Stimulated activated memory B cell treated with anti-CD40 and anti-IgM and Interleukin-4, amounts not matched to agents 10 μg/mL and 1 μg/mL and 100 μg/mL, for 72 hours (primary cell): Measurements from ENCODE around the gene GAS2L1.
A peak's percentile ranks its signal among the peaks of the same experiment; 100 is the strongest.
"Not testable (repeated sequence)": the region's sequence is repeated elsewhere in the genome, so short reads cannot be mapped to it uniquely, and the experiment has no call there.

ENCODE experiments used
- ATAC-seq: fragments of 150-1000 bp; cut with Tn5 transposase; 2 replicates; pipeline ENCODE4 v1.10.0; 2021
- H3K27ac Mint-ChIP-seq: one replicate; pipeline ENCODE4 v1.8.0; 2022; ENCODE audit warnings: mild to moderate bottlenecking, mixed read lengths
- H3K27me3 Mint-ChIP-seq: one replicate; pipeline ENCODE4 v1.8.0; 2022; ENCODE audit warnings: mixed read lengths
- H3K36me3 Mint-ChIP-seq: one replicate; pipeline ENCODE4 v1.8.0; 2022; ENCODE audit warnings: mixed read lengths
- H3K4me1 Mint-ChIP-seq: one replicate; pipeline ENCODE4 v1.8.0; 2022; ENCODE audit warnings: mixed read lengths
- H3K4me3 Mint-ChIP-seq: one replicate; pipeline ENCODE4 v1.8.0; 2022; ENCODE audit warnings: mild to moderate bottlenecking, moderate library complexity, mixed read lengths
- H3K9me3 Mint-ChIP-seq: one replicate; pipeline ENCODE4 v1.8.0; 2022; ENCODE audit warnings: mixed read lengths

The GAS2L1 gene

GRCh38 chr22:29336751-29337490 lies 30.5 kb downstream of the GAS2L1 start:
- ATAC-seq, result no peak
- Mint-ChIP-seq H3K4me1 (no peaks in the 10 kb centered on the region), H3K27me3 (no peaks in the 10 kb centered on the region), H3K4me3 (no peak overlapping the region), H3K27ac (no peak overlapping the region), H3K36me3 (peaks cover 82% of the 10 kb centered on the region), H3K9me3 (no peaks in the 10 kb centered on the region)

GRCh38 chr22:29337631-29338284 lies 31.3 kb downstream of the GAS2L1 start:
- Mint-ChIP-seq H3K27ac (no peak overlapping the region), H3K9me3 (no peaks in the 10 kb centered on the region), H3K4me3 (no peak overlapping the region), H3K36me3 (peaks cover 83% of the 10 kb centered on the region), H3K4me1 (no peaks in the 10 kb centered on the region), H3K27me3 (no peaks in the 10 kb centered on the region)
- no peak for ATAC-seq

GRCh38 chr22:29338398-29338797 lies 31.9 kb downstream of the GAS2L1 start:
- H3K36me3 Mint-ChIP-seq, result peaks cover 85% of the 10 kb centered on the region
- no peak overlapping the region for H3K4me3 Mint-ChIP-seq

GRCh38 chr22:29339381-29340235 lies 33.2 kb downstream of the GAS2L1 start:
- H3K36me3 Mint-ChIP-seq, result peaks cover 77% of the 10 kb centered on the region
- no peak for ATAC-seq
- H3K4me1 Mint-ChIP-seq, result no peaks in the 10 kb centered on the region
- peak overlapping the region; percentile 3 for H3K27ac Mint-ChIP-seq
- H3K9me3 Mint-ChIP-seq, result no peaks in the 10 kb centered on the region
- no peak overlapping the region for H3K4me3 Mint-ChIP-seq
- no peaks in the 10 kb centered on the region for H3K27me3 Mint-ChIP-seq

More at GRCh38 chr22:29338398-29338797, 31.9 kb downstream of the GAS2L1 start:
- no peaks in the 10 kb centered on the region for H3K4me1 Mint-ChIP-seq
- no peaks in the 10 kb centered on the region for H3K9me3 Mint-ChIP-seq
- no peaks in the 10 kb centered on the region for H3K27me3 Mint-ChIP-seq
- no peak for ATAC-seq
- peak overlapping the region; percentile 3 for H3K27ac Mint-ChIP-seq

GRCh38 chr22:29340566-29340965 lies 34.1 kb downstream of the GAS2L1 start:
- Mint-ChIP-seq H3K9me3 (no peaks in the 10 kb centered on the region), H3K36me3 (peaks cover 73% of the 10 kb centered on the region), H3K27me3 (no peaks in the 10 kb centered on the region), H3K4me3 (no peak overlapping the region), H3K27ac (no peak overlapping the region), H3K4me1 (no peaks in the 10 kb centered on the region)
- ATAC-seq, result no peak

GRCh38 chr22:29341056-29341848 lies 34.8 kb downstream of the GAS2L1 start:
- no peak for ATAC-seq
- no peak overlapping the region for H3K27ac Mint-ChIP-seq
- H3K4me3 Mint-ChIP-seq, result no peak overlapping the region
- no peaks in the 10 kb centered on the region for H3K27me3 Mint-ChIP-seq
- no peaks in the 10 kb centered on the region for H3K4me1 Mint-ChIP-seq
- peaks cover 73% of the 10 kb centered on the region for H3K36me3 Mint-ChIP-seq
- no peaks in the 10 kb centered on the region for H3K9me3 Mint-ChIP-seq

GRCh38 chr22:29341849-29342127 lies 35.3 kb downstream of the GAS2L1 start:
- H3K4me3 Mint-ChIP-seq, result no peak overlapping the region
- no peaks in the 10 kb centered on the region for H3K4me1 Mint-ChIP-seq
- H3K27me3 Mint-ChIP-seq, result no peaks in the 10 kb centered on the region
- no peak for ATAC-seq
- peak overlapping the region; percentile 25 for H3K27ac Mint-ChIP-seq
- peaks cover 72% of the 10 kb centered on the region for H3K36me3 Mint-ChIP-seq
- no peaks in the 10 kb centered on the region for H3K9me3 Mint-ChIP-seq

GRCh38 chr22:29342177-29342576 lies 35.7 kb downstream of the GAS2L1 start:
- Mint-ChIP-seq H3K4me3 (no peak overlapping the region), H3K4me1 (no peaks in the 10 kb centered on the region), H3K9me3 (no peaks in the 10 kb centered on the region), H3K27me3 (no peaks in the 10 kb centered on the region), H3K36me3 (peaks cover 72% of the 10 kb centered on the region), H3K27ac (peak overlapping the region; percentile 25)
- ATAC-seq, result no peak

- no peaks in the 10 kb centered on the region for H3K27me3 Mint-ChIP-seq
- H3K9me3 Mint-ChIP-seq, result no peaks in the 10 kb centered on the region
- H3K4me1 Mint-ChIP-seq, result no peaks in the 10 kb centered on the region
- no peak for ATAC-seq
- peaks cover 72% of the 10 kb centered on the region for H3K36me3 Mint-ChIP-seq
- peak overlapping the region; percentile 25 for H3K27ac Mint-ChIP-seq
- H3K4me3 Mint-ChIP-seq, result no peak overlapping the region
Observed at GRCh38 chr22:29342577-29343312, 36.3 kb downstream of the GAS2L1 start.

- no peak for ATAC-seq
- H3K27me3 Mint-ChIP-seq, result no peaks in the 10 kb centered on the region
- H3K27ac Mint-ChIP-seq, result peak overlapping the region; percentile 25
- H3K4me1 Mint-ChIP-seq, result no peaks in the 10 kb centered on the region
- H3K9me3 Mint-ChIP-seq, result no peaks in the 10 kb centered on the region
- H3K4me3 Mint-ChIP-seq, result no peak overlapping the region
- peaks cover 72% of the 10 kb centered on the region for H3K36me3 Mint-ChIP-seq
Observed at GRCh38 chr22:29343313-29343805, 36.9 kb downstream of the GAS2L1 start.

GRCh38 chr22:29344137-29344536 lies 37.7 kb downstream of the GAS2L1 start:
- ATAC-seq, result no peak
- Mint-ChIP-seq H3K27me3 (no peaks in the 10 kb centered on the region), H3K4me1 (no peaks in the 10 kb centered on the region), H3K36me3 (peaks cover 72% of the 10 kb centered on the region), H3K9me3 (no peaks in the 10 kb centered on the region), H3K4me3 (no peak overlapping the region), H3K27ac (no peak overlapping the region)

- not testable (repeated sequence) for ATAC-seq, H3K9me3 Mint-ChIP-seq, H3K4me3 Mint-ChIP-seq, H3K27ac Mint-ChIP-seq, H3K27me3 Mint-ChIP-seq, H3K4me1 Mint-ChIP-seq
- peaks cover 65% of the 10 kb centered on the region for H3K36me3 Mint-ChIP-seq
Observed at GRCh38 chr22:29344889-29345288, 38.4 kb downstream of the GAS2L1 start.

GRCh38 chr22:29345932-29346331 lies 39.5 kb downstream of the GAS2L1 start:
- no peaks in the 10 kb centered on the region for H3K4me1 Mint-ChIP-seq
- H3K4me3 Mint-ChIP-seq, result no peak overlapping the region
- H3K27me3 Mint-ChIP-seq, result no peaks in the 10 kb centered on the region
- H3K9me3 Mint-ChIP-seq, result no peaks in the 10 kb centered on the region
- peaks cover 68% of the 10 kb centered on the region for H3K36me3 Mint-ChIP-seq
- ATAC-seq, result no peak
- no peak overlapping the region for H3K27ac Mint-ChIP-seq

GRCh38 chr22:29346659-29347058 lies 40.2 kb downstream of the GAS2L1 start:
- Mint-ChIP-seq H3K27ac (no peak overlapping the region), H3K4me1 (no peaks in the 10 kb centered on the region), H3K27me3 (no peaks in the 10 kb centered on the region), H3K36me3 (peaks cover 73% of the 10 kb centered on the region), H3K4me3 (no peak overlapping the region), H3K9me3 (no peaks in the 10 kb centered on the region)
- ATAC-seq, result no peak
